Epidermal melanocyte (primary cell): ENCODE results near the gene ZFAND6.
"Not testable (repeated sequence)": the region's sequence is repeated elsewhere in the genome, so short reads cannot be mapped to it uniquely, and the experiment has no call there.

ENCODE experiments used
- DNase-seq: peaks from one replicate; pipeline ENCODE4 v3.0.0; 2011; ENCODE audit warnings: low spot score; ENCODE audit not compliant: insufficient read length

Gene ZFAND6

DNA sequence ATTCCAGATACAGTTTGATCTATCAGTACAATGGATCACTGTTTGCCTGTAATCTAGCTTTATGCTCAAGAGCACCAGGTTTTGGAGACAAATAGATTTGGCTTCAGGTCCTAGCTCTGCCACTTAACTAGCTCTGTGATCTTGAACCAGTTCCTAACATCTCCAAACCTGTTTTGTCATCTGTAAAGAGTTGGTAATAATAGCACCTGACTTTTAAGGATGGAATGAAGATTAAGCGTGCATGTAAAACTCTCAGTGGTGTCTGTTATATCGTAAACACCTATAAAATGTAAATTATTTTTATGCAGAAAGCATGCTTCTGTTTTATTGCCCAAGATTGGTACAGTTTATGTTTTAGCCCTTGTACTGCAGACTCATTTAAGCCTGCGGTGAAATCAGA lies 36.5 kb downstream of the ZFAND6 start:
- DNase-seq = no peak

DNA sequence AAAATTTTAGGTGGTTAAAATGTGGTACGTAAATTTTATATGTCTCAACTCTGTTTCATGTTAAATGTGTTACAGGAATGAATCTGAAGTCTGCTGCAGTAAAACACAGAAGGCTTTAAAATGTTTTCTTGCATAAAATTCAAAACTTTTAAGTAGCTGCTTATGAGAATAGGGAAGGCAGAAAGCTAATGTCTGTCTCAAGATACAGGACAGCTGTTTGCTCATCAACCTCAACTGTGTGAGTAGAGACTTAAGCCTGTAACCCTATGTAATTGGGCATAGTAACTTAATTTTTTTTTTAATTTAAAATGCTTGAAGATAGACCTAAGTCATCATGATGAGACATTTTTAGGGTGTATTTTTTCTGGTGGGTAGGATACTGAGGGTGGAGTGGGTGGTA lies 38.9 kb downstream of the ZFAND6 start:
- DNase-seq = no peak

DNA sequence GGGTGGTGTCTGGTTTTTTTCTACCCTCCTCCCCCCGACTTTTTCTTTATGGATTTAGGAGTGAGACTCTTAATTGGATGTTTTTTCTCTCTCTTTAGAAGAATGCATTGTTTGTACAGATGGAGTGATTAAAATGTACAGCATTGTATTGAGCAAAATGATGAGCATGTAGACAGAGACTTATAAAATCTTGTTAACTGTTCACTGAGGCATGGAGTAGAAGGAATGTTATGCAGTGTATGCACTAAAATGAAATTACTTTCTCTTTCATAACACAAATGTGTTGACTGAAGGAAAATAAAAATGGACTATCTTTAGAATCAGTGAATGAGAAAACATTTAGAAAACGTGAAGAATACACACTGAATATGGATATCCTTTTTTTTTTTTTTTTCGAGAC lies 39.8 kb downstream of the ZFAND6 start:
- no peak for DNase-seq

DNA sequence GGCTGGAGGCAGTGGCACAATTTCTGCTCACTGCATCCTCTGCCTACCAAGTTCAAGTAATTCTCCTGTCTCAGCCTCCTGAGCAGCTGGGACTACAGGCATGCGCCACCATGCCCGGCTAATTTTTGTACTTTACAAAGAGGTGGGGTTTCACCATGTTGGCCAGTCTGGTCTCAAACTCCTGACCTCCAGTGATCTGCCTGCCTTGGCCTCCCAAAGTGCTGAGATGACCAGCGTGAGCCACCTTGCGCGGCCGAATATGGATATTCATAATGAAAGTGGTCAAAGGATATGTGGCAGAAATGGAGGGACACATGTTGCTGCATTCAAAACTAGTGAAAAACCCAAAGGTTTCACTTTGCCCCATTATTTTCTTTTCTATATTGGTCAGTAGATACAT lies 40.2 kb downstream of the ZFAND6 start:
- not testable (repeated sequence) for DNase-seq

DNA sequence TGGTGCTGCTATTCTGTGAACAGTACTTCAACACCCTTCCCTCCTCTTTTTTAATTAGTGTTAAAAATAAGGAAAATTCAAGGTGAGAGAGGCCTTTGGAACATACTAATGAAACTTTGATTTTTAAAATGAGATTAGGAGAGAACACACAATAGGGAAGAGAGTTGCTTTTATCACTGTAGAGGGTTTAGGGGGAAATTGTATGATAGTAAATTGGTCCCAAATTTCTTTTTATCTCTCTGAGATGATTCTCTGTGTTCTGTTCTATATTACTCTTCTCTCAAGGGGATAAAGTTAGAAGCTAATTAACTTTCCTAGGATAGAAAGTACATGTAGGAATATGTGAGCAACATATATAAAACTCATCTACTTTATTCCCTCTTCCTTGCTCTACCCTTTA lies 40.8 kb downstream of the ZFAND6 start:
- no peak for DNase-seq

DNA sequence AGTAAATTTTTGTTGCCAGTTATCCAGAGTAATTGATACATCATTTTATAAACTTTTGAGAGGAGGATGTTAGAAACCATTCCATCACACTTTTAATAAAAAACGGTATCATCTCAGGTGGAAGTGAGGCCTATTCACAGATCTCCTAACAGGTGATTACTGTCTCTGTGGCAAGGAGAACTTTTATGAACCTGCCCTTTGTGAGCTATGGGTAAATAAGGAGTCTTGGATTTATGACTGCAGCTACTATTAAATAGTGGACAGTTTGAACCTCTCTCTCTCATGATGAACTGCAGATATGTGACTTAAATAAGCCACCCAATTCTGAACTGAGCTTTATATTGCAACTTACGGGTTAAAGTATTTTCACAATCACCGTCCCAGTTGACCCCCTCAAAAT lies 45.7 kb downstream of the ZFAND6 start:
- DNase-seq = no peak

DNA sequence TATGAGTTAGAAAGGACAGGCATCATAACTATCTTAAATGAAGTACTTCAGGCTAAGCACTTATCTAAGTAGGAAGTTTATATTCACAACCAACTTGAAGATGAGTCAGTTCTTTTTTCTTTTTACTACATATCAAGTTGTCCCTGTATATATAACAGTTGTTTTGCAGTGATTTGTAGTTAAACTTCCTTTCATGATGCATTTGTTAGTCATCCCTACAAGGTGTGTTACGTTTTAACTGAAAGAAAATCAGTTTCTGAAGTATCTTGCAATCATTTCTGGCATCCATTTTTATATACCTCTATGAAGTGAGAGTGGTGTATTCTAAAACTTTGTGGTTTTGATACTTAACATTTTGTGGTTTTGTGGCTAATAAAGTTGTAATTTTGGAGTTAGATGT lies 46.1 kb downstream of the ZFAND6 start:
- no peak for DNase-seq

DNA sequence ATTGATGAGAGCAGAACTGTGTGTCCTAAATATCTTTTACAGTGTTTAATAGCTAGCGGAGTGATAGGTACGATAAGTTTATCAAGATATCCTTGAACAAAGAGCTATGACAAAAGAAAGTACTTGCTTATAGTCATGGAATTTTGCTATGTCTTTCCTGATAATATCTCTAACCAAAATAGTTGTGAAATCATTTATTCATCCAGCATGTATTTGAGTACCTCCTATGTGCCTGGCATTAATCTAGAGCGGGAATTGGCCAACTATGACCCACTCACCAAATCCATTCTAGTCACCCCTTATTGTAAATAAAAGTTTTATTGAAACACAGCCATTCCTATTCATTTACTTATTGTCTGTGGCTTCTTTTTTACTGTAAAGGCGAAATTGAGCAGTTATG lies 46.6 kb downstream of the ZFAND6 start:
- DNase-seq = no peak

DNA sequence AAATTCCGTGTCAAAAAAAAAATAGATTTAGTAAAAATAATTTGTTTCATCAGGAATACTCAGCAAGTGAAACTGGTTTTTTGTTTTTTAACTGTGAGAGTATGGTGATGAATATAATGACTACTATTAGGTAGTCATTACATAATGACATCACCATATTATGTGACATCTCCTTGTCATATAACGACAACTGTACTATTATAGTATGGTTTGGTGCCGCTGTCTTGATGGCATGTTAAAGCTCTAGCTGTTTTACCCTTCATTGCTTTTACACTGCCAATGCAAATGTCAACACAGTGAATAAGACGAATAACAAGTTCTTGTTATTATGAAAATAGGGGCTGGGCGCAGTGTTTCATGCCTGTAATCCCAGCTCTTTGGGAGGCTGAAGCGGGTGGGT lies 47.7 kb downstream of the ZFAND6 start:
- DNase-seq = no peak

DNA sequence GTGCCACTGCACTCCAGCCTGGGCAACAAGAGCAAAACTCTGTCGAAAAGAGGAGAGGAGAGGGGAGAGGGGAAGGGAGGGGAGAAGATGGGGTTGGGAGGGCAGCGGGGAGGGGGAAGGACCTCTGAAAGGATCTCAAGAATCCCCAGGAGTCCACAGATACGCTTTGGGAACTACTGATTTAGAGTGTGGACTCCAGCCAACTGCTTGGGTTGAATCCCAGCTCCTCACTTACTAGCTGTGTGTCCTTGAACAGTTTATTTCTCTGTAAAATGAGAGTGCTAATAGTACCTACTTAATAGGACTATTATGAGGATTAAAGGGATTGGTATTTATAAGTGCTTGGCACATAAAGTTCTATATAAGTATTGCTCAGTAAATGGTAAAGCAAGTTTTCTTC lies 48.3 kb downstream of the ZFAND6 start:
- no peak for DNase-seq

DNA sequence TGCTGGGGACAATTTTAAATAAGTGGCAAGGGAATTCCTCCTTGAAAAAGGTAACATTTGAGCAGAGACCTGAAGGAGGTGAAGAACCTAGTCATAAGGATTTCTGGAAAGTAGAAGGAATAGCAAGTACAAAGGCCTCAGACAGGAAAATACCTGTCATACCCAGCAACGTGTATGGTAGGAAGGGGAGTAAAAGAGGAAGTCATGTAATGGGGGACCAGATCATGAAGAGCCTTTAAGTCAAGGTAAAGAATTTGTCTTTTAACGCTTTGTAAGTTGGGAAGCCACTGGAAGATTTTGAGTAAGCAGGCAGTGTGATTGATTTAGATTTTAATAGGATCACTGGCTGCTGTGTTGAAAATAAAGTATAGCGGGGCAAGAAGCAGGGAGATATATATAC lies 49.9 kb downstream of the ZFAND6 start:
- no peak for DNase-seq

DNA sequence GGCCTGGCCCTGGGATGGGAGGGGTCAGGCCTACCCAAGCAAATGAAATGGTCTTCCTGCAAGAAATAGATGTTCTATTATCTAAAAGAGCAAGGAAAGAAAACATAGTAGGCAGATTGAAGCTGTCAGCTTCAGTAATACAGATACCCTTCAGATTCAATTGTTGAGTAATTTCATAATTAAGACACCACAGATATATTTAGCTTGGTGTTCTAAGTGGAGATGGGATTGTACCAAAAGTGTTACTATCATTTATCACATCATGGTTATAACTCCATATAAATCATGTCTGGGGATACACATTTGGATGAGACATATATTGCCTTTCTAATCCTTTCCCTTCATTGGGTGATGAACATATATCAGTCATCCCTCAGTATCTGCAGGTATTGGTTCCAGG lies 51.4 kb downstream of the ZFAND6 start:
- DNase-seq = no peak

DNA sequence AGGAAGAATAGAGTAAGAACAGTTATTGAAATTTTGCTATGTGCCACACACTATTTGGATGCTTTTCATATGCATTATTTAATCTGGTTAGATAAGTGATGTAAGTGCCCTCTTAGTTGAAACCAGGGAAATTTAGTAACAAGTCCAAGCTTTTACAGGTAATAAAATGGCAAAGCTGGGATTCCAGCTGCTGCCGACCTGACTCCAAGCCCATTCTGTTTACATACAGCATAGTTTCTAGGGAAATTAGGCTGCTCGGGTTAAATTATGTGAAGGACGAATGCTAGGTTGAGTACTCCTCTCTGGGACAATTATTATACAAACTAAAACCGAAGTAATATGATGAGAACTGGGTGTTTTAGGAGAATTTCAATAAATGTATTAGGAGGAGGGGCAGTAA lies 54.6 kb downstream of the ZFAND6 start:
- DNase-seq = no peak

DNA sequence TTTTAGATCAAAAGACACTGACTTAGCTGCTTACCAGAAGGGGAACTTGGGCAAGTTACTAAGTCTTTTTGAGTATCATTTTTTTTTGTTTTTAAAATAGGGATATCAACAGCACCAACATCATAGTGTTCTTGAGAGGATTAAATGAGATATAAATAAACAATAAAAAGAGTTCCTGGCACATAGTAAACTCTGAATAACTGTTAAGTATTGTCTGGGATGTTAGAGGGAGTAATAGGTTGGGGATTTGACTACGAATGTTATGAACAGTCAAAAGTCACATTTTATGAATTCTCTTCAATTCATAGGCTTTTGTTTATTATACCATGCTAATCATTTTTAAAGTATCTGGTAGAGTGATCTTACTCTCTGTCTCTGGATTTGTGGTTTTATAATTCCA lies 55.5 kb downstream of the ZFAND6 start:
- no peak for DNase-seq

DNA sequence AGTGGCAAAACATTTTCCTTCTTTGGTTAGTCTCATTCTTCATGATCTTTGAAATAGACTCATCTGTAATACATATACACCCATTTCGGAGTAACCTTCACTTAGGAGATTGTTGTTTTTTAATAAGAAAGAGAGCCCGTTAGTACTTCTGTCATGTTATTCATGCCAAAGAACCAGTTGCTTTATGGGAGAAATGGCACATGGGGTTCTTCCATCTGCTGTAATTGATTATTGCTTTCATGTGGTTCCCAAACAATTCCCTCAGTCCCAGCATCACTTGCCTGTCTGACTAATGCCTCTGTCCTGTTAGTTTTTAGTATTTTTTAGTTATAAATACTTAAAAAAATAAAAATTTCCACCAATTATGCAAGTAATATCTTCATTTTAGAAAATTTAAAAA lies 59.5 kb downstream of the ZFAND6 start:
- DNase-seq = no peak

DNA sequence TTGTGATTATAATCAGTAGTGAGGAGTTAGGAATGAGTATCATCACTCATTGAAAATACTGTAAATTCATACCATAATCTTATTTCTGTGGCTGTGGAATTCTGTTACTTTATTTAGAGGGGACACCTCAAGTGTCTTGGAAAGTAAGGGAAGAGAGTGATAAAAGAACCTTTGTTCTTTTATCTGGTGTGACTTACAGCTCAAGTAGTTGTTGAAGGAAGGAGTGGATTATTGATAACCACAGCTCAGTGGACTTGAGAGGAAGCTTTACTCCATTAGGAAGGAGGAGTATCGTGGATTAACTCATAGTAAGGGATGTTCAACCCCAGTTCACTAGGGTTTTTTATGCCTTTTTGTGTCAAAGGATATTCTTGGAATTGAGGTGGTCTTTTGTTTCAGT lies 61.2 kb downstream of the ZFAND6 start:
- no peak for DNase-seq

DNA sequence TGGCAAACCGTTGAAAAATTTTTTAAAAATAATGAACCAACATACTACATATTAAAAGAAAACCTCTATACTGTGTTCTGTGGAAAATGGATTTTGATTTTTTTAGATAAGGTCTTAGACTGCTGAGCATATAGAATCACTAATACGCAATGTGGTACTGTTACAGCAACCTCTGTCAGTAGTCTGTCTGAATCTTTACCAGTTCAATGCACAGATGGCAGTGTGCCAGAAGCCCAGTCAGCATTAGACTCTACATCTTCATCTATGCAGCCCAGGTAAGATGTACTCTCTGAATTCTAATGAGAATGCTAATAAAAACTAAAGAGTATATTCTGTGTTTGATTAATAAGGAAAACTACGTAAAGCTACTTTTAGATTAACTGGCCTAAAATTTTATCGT lies 62.1 kb downstream of the ZFAND6 start:
- DNase-seq = no peak

DNA sequence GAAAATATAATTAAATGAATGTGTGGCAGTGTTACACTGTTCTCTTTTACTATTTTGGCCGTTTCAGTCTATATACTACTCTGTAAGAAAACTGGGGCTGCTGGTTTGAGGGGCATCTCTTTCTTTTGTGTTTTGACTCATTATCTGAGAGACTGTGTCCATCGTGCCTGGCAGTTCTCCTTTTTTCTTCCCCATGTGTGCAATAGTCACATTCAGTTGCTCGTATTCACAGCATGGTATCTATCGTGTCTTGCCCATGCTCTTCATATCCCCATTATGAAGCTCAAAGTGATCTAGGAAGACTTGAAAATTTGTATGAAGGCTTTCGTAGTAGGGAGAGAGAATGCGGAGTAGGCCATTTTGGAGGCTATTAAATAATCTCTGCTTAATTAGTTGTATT lies 63.6 kb downstream of the ZFAND6 start:
- DNase-seq = no peak

DNA sequence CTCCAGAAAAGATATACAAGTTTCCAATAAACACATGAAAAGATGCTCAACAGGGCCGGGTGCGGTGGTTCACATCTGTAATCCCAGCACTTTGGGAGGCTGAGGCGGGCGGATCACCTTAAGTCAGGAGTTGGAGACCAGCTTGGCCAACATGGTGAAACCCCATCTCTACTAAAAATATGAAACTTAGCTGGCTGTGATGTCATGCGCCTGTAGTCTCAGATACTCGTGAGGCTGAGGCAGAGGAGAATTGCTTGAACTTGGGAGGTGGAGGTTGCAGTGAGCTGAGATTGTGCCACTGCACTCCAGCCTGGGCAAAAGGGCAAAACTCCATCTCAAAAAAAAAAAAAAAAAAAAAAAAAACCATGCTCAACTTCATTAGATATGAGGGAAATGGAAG lies 67.8 kb downstream of the ZFAND6 start:
- not testable (repeated sequence) for DNase-seq

DNA sequence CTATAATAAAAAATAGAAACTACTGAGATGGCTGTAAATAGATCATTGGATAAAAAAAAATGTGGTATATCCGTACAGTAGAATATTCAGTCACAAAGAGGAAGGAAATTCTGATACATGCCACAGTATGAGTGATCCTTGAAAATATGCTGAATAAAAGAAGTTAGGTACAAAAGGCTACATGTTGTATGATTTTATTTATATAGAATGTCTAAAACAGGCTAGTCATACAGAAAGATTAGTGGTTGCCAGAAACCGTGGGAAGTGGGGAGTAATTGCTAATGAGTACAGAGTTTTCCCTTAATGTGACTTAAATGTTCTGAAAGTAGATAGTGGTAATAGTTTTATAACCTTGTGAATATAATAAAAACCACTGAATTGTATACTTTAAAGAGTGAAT lies 68.4 kb downstream of the ZFAND6 start:
- no peak for DNase-seq

DNA sequence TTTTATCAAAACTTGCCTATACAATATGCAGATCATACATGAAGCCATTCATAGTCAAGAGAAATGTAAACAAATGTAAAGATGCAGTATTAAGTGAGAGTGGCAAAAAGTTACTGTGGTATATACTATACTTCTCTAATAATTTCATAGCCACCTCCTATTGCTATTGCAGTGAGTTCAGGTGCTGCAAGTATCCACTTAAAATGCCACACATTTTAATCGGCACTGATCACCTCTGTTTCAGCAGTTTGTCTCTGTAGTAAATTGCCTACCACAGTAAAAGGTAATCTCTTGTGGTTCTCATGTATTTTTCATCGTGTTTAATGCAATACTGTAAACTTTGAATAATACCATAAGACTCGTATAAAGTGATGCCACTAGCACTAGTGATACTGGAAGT lies 72.9 kb downstream of the ZFAND6 start:
- no peak for DNase-seq

DNA sequence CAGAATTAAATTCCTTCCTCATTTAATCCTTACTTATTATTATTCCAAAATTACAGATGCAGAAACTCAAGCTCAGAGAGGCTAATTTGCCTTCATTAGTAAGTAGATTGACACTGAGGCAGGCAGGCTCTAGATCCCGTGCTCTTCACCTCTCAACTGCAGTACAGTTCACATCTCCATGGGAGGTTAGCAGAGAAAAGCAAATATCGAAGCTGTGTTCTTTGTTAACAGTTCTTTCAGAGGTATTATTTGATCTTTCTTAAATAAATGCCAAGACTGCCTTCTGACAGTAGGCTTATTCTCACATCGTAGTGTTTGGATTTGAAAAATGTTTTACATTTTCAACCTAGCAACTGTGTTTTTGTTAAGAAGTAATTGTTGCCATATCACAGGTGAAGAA lies 77.4 kb downstream of the ZFAND6 start:
- DNase-seq = no peak

DNA sequence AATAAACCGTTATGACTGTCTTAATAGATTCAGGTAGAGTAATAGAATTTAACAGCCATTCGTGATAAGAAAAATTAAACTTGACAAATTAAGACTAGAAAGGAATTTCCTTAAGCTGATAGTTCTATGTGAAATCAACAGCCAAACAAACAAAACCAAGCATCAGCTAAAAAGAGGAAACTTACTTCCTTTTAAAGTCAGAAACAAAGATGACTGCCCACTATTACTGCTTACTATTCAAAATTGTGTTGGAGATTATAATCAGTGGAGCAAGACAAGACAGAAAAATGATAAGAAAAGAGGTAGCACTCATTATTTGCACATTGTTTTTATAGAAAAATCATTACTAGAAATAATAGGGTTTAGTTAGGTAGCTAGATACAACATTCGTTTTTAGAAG lies 79.5 kb downstream of the ZFAND6 start:
- DNase-seq = no peak

DNA sequence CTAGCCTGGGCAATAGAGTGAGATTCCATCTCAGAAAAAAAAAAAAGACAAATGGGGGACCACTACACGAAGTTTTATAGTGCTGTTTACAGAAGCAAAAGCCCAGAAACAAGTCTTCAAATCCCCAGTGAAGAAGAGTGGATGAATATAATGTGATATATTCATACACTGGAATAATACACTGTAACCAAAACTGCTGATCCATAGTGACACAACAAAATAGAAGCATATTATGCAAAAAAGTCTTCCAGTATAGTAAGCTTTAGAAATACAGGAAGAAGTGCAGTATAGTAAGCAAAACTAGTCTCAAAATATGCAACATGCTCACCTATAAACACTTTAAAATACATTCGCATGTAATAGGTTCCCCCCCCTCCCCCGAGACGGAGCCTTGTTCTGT lies 81.4 kb downstream of the ZFAND6 start:
- no peak for DNase-seq
